A549 (cell line): ENCODE data around the gene ELAVL1. TPM values are rescaled to one million over a fixed set of nuclear protein-coding genes. Genes with fewer than 3 reads are reported as not detected.
"Not testable (repeated sequence)": the region's sequence is repeated elsewhere in the genome, so short reads cannot be mapped to it uniquely, and the experiment has no call there.

ENCODE experiments used
- ATAC-seq, 2 experiments: fragments of 200-7000 bp in 1 of 2; fragments of >200 bp in 1 of 2; cut with Nextera tagmentation in 1 of 2; cut with Tn5 transposase in 1 of 2; 3 replicates each; pipeline versions ENCODE4 v1.8.0 to v1.9.1; 2018 to 2020; ENCODE audit warnings: mild to moderate bottlenecking in 1 of 2, moderate library complexity in 1 of 2
- CTCF ChIA-PET: fragments of 300-600 bp; sonication (Branson Sonifier 250); formaldehyde crosslinking; extraction: SDS; loops from one replicate; lab custom pipeline; 2021; ENCODE audit warnings: antibody characterized with exemption, inconsistent platforms; lab: Yijun Ruan, JAX
- POLR2A ChIA-PET: fragments of 350-600 bp; formaldehyde crosslinking; extraction: SDS; loops from one replicate; lab custom pipeline; 2021; ENCODE audit warnings: antibody characterized with exemption, inconsistent platforms; lab: Yijun Ruan, JAX
- DNase-seq, 2 experiments: peaks; one replicate each; pipeline versions ENCODE4 v3.0.0 to v3.0.0-alpha.2; 2011 to 2016; ENCODE audit warnings: low read depth in 1 of 2, low spot score in 1 of 2
- FAIRE-seq: peaks from 2 replicates; lab custom pipeline; 2011; peaks lifted over from hg19 to GRCh38; lab: Jason Lieb, UNC
- H3K27ac ChIP-seq, 2 experiments: fragments of >200 bp; sonication (Bioruptor Twin); formaldehyde crosslinking; 3 replicates each; pipeline ENCODE4 v1.5.1; 2016 to 2017
- H3K4me1 ChIP-seq: fragments of >200 bp; sonication (Bioruptor Twin); formaldehyde crosslinking; 3 replicates; pipeline ENCODE4 v1.6.1; 2016
- H3K4me2 ChIP-seq: fragments of >200 bp; sonication (Bioruptor Twin); formaldehyde crosslinking; 3 replicates; pipeline ENCODE4 v1.6.1; 2016
- H3K4me3 ChIP-seq: fragments of >200 bp; sonication (Bioruptor Twin); formaldehyde crosslinking; 3 replicates; pipeline ENCODE4 v1.5.1; 2016
- H3K9me3 ChIP-seq: fragments of >200 bp; sonication (Bioruptor Twin); formaldehyde crosslinking; 3 replicates; pipeline ENCODE4 v1.6.1; 2016
- BHLHE40 ChIP-seq: IDR thresholded peaks from 2 replicates; pipeline ENCODE4 v1.6.1; 2012; ENCODE audit warnings: low read depth, low read length, inconsistent platforms
- CHD4 ChIP-seq: fragments of 200-600 bp; sonication (generic); IDR thresholded peaks from 2 replicates; pipeline ENCODE4 v1.6.1; 2016; ENCODE audit warnings: antibody characterized with exemption, mild to moderate bottlenecking, borderline replicate concordance
- CTCF ChIP-seq: fragments of >200 bp; sonication (Bioruptor Twin); formaldehyde crosslinking; IDR thresholded peaks from 3 replicates; pipeline ENCODE4 v1.5.1; 2016
- ELK1 ChIP-seq: fragments of 150-350 bp; IDR thresholded peaks from 2 replicates; pipeline ENCODE4 v1.6.1; 2014; ENCODE audit warnings: low read depth, mild to moderate bottlenecking, low read length
- FOSL2 ChIP-seq, 2 experiments: fragments of 450-650 bp in 1 of 2; fragments of >200 bp in 1 of 2; sonication (Bioruptor Twin) in 1 of 2; formaldehyde crosslinking; IDR thresholded peaks; 2 replicates each; pipeline versions ENCODE4 v1.5.0 to v1.6.1; 2016 to 2020; ENCODE audit warnings: mild to moderate bottlenecking in 1 of 2, moderate library complexity in 1 of 2
- HEYL ChIP-seq: fragments of 250-450 bp; sonication (Bioruptor Pico); IDR thresholded peaks from 2 replicates; pipeline ENCODE4 v1.8.0; 2021; ENCODE audit warnings: mild to moderate bottlenecking, moderate library complexity
- KDM5A ChIP-seq: fragments of 200-600 bp; sonication (generic); IDR thresholded peaks from 2 replicates; pipeline ENCODE4 v1.6.1; 2016; ENCODE audit warnings: antibody characterized with exemption, mild to moderate bottlenecking
- NFE2L2 ChIP-seq: fragments of 150-350 bp; conservative IDR thresholded peaks from 2 replicates; pipeline ENCODE4 v1.6.1; 2014; ENCODE audit warnings: low read length
- NPAS2 ChIP-seq: fragments of 250-450 bp; sonication (Bioruptor Pico); IDR thresholded peaks from 2 replicates; pipeline ENCODE4 v1.8.0; 2022; ENCODE audit warnings: mild to moderate bottlenecking, moderate library complexity, borderline replicate concordance
- PBX3 ChIP-seq: IDR thresholded peaks from 2 replicates; pipeline ENCODE4 v1.6.1; 2012
- RNF2 ChIP-seq: fragments of 200-600 bp; sonication (generic); IDR thresholded peaks from 2 replicates; pipeline ENCODE4 v1.6.1; 2016; ENCODE audit warnings: low read depth, mild to moderate bottlenecking, antibody characterized with exemption, moderate library complexity, borderline replicate concordance
- SMC3 ChIP-seq: fragments of >200 bp; sonication (Bioruptor Twin); formaldehyde crosslinking; IDR thresholded peaks from 3 replicates; pipeline ENCODE4 v1.6.1; 2018; ENCODE audit warnings: inconsistent platforms
- USF2 ChIP-seq: fragments of 450-650 bp; IDR thresholded peaks from 2 replicates; pipeline ENCODE4 v1.6.1; 2014; ENCODE audit warnings: antibody characterized with exemption
- WGBS: methylation state at CpG from one replicate; pipeline ENCODE4 v1.1.6; 2017; ENCODE audit errors: missing lambda C conversion rate; 5-methylcytosine and 5-hydroxymethylcytosine counted together
- polyA plus RNA-seq, 4 experiments: library from polyadenylated mRNA; depleted of rRNA in 3 of 4; stranded (reverse); fragments of >200 nt; fragmentation: RNase III in 1 of 4; extraction: RNeasy Plus Mini Kit Qiagen cat#74134 plus additional on column Dnase treatment in 1 of 4; gene quantifications; 2 replicates in 3 of 4; 3 replicates in 1 of 4; pipeline ENCODE4 v1.2.3, GENCODE V29; 2011 to 2017

Gene ELAVL1
- polyA plus RNA-seq, 2 of the 4 experiments (the other 2 are of a cell fraction), result 39.3 to 55.6 TPM

- no peak for TF ChIP-seq PBX3
- TF ChIP-seq CTCF, result no peak
- no peak for TF ChIP-seq ELK1
- TF ChIP-seq NFE2L2, result no peak
These were observed 43.4 kb downstream of the ELAVL1 start (continued) for GRCh38 chr19:7961920-7962626.

- CTCF ChIA-PET, result interaction anchor here (1.0 to 3.4 kb wide), 3 partner anchors 10 to 41 kb away, joined by 3 to 20 read pairs (median 6); partner anchors contain the start of gene TIMM44
These were observed 44.4 kb downstream of the ELAVL1 start for GRCh38 chr19:7961082-7961481.

GRCh38 chr19:7959211-7959610, 46.2 kb downstream of the ELAVL1 start:
- ATAC-seq, result no peak
- WGBS, result 88% methylated on average over 6 of the region's 6 CpGs
- peaks cover 12% of the 10 kb centered on the region; the same call in 2 of the 3 replicates for H3K4me1 ChIP-seq
- H3K4me2 ChIP-seq, result no peak overlapping the region
- POLR2A ChIA-PET, result interaction anchor here (0.6 kb wide), 1 partner anchor 12 kb away, joined by 4 read pairs; no protein-coding TSS in a partner anchor
- no peaks in the 10 kb centered on the region for H3K9me3 ChIP-seq
- TF ChIP-seq HEYL (CRISPR knock-in tag) (no peak), PBX3 (no peak)
- TF ChIP-seq, all 56 proteins: peak for 0
- CTCF ChIA-PET, result interaction anchor here (1.0 to 3.4 kb wide), 3 partner anchors 11 to 15 kb away, joined by 3 to 20 read pairs (median 6); partner anchors contain the start of gene TIMM44
- Histone ChIP-seq H3K4me3 (no peak overlapping the region), H3K27ac (no peak overlapping the region)
- no peak for DNase-seq
- no peak for FAIRE-seq

More at GRCh38 chr19:7961082-7961481, 44.4 kb downstream of the ELAVL1 start:
- ATAC-seq, H3K27ac ChIP-seq, H3K4me2 ChIP-seq, POLR2A ChIA-PET, H3K9me3 ChIP-seq, DNase-seq, FAIRE-seq, H3K4me3 ChIP-seq: not testable (repeated sequence)
- 85% methylated on average over 4 of the region's 4 CpGs for WGBS
- peaks cover 12% of the 10 kb centered on the region; the same call in 2 of the 3 replicates for H3K4me1 ChIP-seq

GRCh38 chr19:7955696-7956095, 49.7 kb downstream of the ELAVL1 start:
- H3K4me3 ChIP-seq, result no peak overlapping the region
- no peak overlapping the region for H3K27ac ChIP-seq
- H3K4me1 ChIP-seq, result no peaks in the 10 kb centered on the region
- ATAC-seq (peak in 1 of 2 experiments; percentile 25; a peak in 1 of 6 replicates), FAIRE-seq (no peak), DNase-seq (no peak)
- POLR2A ChIA-PET, result no interaction called here
- 90% methylated on average over 10 of the region's 11 CpGs for WGBS
- no peaks in the 10 kb centered on the region for H3K9me3 ChIP-seq
- no peak for TF ChIP-seq CHD4
- TF ChIP-seq USF2, result no peak
- TF ChIP-seq SMC3, result no peak
- TF ChIP-seq FOSL2 (IDR thresholded peaks at IDR 0.05), result no peak
- no peak for TF ChIP-seq FOSL2 (CRISPR knock-in tag; IDR thresholded peaks at IDR 0.05)
- no peak for TF ChIP-seq NPAS2 (CRISPR knock-in tag)
- TF ChIP-seq HEYL (CRISPR knock-in tag), result no peak
- no peak for TF ChIP-seq BHLHE40
- no peak for TF ChIP-seq KDM5A
- no peak for TF ChIP-seq RNF2
- TF ChIP-seq, all 56 proteins: peak for 0
- no peak overlapping the region for H3K4me2 ChIP-seq
- CTCF ChIA-PET, result interaction anchor here (1.0 to 2.0 kb wide), 2 partner anchors 12 to 15 kb away, joined by 5 to 8 read pairs; partner anchors contain the start of gene TIMM44
